Stimulated activated CD4-positive, alpha-beta T cell treated with anti-CD3 and anti-CD28 coated beads, Interleukin-4, amount 100 ng/mL, for 24 hours (primary cell): ENCODE measurements around the gene ITPR2.
"Not testable (repeated sequence)": the region's sequence is repeated elsewhere in the genome, so short reads cannot be mapped to it uniquely, and the experiment has no call there.

Experiments
- DNase-seq: peaks from one replicate; pipeline ENCODE4 v3.0.0-alpha.2; 2020

The ITPR2 gene

GRCh38 chr12:26327975-26328644 lies 504.9 kb downstream of the ITPR2 start:
- no peak for DNase-seq

DNA sequence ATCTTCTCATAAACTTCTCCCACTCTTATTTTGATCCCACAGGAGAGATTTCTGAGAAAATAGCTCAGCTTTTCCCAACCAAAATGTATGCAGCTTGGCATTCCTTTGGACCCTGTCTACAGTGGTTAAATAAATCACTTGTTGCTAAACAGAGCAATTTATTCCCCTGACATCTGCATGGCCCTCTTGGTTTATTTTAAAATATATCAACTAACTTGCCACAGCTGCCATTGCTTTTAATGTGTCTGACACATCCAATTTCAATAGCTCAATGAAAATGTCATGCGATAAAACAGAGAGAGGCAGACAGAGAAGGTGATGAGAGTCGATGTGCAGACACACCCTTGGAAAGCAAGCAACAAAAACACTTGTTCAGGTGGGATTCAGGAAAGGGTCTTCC lies 509.3 kb downstream of the ITPR2 start:
- no peak for DNase-seq

DNA sequence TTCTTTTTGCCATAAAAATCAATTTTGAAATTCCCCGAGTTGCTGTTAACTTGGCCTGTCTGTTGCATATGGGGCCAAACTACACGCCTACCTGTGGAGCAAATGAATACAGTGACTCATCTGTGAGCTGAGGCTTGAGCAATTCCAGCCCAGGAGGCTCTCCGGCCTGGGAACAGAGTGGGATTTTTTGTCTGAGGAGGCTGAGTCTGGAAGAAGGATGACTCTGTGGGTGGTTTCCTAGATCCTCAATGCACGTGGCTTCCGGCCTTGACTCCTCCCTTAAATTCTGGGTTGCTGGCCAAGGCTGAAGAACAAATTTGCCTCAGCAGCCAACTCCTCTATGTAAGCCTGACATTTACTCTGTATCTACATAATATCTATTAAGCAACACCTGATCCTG lies 513.5 kb downstream of the ITPR2 start:
- no peak for DNase-seq

DNA sequence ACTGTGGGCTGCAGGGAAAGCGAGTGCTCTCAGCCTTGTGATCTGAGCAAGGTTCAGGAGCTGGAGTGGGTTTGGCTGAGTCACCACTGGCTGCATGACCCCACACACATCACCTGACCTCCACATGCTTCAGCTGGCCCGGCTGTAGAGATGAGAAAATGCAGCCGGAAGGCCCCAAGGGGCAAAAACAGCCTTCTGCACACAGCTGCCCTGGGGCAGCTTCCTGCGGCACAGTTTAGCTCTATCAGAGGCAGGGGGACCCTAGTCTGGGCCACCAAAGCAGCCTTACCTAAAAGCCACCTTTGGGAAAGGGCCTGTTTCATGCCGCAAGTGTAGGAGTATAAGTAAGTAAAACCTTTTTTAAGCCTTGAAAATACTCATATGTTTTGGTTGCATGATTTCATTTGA lies 514.3 kb downstream of the ITPR2 start:
- no peak for DNase-seq

DNA sequence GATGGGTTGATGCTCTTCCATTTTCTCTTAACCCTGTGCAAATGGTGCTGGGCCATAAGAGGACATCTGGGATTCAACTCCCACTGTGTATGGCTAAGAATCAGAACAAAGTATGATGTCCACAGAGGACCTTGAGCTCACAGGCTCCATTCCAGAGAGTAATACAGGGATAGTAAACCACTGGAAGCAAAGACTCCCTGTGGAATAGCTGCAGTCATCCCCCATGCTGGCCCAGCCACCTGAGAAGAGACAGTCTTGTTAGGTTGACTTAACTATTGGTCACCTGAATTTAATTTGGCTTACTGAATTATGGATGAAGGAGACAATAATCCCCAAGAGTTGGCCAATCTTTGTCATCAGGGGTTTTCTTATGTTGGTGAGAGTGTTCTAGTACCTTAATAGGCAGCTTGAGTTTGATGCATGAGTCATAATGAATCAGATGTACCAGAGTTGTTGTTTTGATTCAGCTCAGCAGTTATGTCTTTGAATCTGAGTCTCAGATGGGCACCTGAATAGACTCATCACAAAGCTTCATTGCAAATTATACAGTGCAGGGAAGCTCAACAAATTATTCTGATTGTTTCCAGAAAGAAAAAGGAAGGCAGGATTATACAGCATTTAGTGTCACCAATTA lies 514.9 kb downstream of the ITPR2 start:
- DNase-seq, result no peak

DNA sequence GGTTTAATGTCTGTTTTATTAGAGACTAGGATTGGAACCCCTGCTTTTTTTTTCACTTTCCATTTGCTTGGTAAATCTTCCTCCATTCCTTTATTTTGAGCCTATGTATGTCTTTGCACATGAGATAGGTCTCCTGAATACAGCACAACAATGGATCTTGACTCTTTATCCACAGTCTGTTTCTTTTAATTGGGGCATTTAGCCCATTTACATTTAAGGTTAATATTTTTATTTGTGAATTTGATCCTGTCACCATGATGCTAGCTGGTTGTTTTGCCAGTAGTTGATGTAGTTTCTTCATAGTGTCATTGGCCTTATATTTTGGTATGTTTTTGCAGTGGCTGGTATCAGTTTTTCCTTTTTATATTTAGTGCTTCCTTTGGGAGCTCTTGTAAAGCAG lies 518.9 kb downstream of the ITPR2 start:
- DNase-seq, result not testable (repeated sequence)

- DNase-seq, result not testable (repeated sequence)
Observed at GRCh38 chr12:26310489-26310888, 522.5 kb downstream of the ITPR2 start.

DNA sequence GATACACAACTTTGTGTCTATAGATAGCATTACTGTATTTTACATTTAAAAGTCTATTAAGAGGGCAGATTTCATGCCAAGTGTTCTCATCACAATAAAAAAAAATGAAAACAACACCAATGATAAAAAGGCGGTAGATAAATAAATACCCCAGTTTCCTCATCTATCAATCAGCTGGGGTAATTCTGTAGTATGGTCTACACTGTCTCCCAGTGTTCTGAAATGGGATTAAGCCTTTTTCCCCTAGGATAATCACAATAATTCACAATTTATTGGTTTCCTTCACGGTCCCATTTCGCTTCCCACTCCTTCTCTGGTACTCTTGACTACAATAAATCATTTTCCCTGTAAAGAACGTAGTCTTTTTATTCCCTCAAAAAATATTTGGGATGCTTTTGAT lies 523.4 kb downstream of the ITPR2 start:
- no peak for DNase-seq

DNA sequence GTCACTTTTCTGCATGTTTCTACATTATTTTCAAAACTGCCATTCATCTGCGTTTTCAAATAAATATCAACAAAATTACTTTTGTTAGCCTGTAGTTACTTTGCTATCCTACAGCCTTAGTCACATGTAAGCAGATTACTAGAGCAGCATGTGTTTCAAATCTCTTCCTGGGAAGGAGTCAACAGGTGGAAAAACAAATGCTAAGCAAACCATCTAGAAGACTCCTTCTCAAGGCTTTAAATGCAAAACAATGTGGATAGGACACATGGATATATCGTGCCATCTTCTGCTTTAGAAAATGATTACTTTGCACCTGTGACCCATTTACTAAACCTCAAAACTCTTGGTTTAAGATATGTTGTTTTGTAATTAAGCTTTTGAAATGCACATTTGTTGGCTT lies 528.7 kb downstream of the ITPR2 start:
- DNase-seq, result no peak

- DNase-seq, result no peak
Observed at GRCh38 chr12:26303418-26303817, 529.6 kb downstream of the ITPR2 start.

DNA sequence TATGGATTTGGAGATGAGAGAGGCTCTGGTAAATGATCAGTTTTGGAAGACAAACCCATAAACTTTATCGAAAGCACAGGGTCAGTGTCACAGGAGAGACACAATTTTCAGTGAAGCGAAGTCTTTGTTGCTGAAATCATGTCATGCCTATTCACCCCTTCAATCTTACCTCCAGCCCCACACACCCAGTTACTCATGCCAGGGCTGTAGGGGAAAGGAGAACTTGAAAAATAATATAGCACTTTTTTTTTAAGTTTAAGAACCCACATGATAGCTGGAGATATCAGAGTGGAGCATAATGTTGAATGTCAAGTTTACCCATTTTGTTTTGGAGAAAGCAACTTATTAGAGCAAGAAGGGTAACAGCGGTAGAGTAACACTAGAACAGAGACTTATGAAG lies 530.2 kb downstream of the ITPR2 start:
- DNase-seq, result no peak

DNA sequence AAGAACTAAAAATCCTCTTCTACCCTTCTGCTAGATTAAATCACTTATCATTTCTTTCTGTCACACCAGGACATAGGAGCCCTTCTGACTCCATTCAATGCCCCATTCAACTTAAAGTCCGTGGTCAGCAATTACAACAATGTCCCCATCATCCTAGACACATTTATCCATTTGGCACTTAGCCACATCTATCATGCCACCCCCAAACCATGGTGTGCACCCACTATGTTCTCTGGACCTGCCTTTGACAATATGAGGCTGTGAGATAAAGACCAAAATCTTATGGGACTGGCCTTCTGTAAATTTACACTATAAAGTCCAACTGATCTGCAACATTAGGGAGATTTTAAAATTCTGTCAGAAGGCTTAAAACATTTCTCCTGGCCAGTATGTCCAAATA lies 533.2 kb downstream of the ITPR2 start:
- DNase-seq, result no peak

DNA sequence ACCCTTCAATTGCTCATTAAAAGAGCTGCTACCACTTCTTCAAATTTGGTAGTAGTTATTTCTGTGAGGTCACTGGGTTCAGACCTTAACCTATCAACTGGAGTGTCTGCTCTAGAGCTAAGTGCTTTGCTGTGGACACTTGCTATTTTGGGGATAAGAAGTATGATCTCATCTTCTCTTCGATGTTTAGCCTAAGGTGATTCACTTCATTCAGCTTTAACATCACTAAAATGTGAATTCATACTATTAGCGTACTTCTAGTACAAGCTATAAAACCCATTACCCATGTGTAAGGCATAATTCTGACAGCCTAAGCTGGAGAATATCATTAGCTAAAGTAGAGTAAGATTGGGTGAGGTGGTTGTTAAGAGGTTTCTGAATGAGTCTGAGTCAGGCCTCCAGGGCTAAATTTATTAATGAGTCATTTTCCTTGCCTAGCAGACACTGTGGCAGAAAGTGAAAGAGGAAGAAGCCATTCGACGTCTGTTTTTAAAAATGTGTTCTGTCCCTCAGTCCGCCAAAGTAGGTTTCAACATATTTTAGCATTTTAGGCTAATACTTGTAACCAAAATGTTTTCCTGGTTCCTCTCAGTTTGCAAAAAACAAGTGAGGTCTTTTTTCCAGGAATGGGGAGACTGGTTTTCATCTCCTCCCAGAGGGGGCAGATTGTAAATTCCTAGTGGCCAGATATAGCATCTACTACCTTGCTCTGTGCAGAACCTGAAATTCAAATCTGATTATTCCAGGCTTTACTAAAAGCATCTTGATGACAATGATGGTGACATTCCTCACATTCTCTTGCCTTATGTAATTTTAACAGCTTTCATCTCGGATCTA lies 534.0 kb downstream of the ITPR2 start:
- DNase-seq, result no peak

DNA sequence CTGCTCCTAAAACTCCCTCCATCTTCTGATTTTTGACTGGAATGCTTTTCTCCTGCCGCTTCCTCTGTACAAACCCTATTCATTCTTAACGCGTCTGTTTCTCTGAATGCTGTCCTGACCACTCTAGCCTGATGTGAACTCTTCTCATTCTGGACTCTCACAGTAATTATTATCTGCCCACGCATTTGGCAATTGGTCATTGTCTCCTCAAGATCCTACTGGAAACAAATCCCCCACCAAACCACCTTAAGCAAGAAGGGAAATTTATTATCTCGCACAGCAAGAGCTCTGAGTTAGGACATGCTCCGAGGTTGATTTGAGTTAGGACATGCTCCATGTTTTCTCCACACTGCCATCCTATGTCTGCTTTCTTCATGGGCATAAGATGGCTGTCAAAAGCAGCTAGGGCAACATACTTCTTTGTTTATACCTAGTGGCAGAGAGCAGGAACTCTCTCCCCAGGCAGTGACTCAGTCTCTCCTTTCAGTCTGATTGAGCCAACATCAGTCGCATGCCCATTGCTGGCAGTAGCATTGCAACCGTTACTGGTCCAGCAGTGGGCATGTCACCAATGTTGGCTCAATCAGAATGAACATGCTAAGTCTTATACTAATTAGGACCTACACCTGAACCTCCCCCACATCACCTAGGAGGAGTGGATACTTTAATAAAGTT lies 535.5 kb downstream of the ITPR2 start:
- no peak for DNase-seq

GRCh38 chr12:26295001-26295400 lies 538.0 kb downstream of the ITPR2 start:
- no peak for DNase-seq

DNA sequence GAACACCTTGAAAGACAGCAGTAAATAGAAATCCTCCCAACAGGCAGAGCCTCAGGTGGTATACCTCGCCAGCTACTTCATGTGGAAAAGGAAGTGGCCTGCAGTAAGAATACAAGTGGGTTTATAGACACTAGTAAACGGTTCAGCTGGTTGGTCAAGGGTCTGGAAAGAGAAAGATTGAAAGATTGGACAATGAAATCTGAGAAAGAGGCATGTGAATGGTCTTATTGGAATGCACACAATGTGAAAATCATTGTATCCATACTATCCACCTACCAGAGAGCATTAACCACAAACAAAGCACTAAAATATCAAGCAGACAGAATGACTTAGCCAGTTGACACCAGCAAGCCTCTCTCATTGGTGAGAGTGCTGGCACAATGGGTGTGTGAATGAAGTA lies 539.4 kb downstream of the ITPR2 start:
- no peak for DNase-seq

- DNase-seq, result no peak
Observed at GRCh38 chr12:26292596-26292995, 540.4 kb downstream of the ITPR2 start.

- no peak for DNase-seq
Observed at GRCh38 chr12:26290565-26290964, 542.4 kb downstream of the ITPR2 start.

- no peak for DNase-seq
Observed at GRCh38 chr12:26287671-26288381, 545.2 kb downstream of the ITPR2 start.
